Uterus (tissue), 4 donors: ENCODE measurements around the gene MYCN. TPM values are rescaled to one million over a fixed set of nuclear protein-coding genes. Genes with fewer than 3 reads are reported as not detected.
"Not testable (repeated sequence)": the region's sequence is repeated elsewhere in the genome, so short reads cannot be mapped to it uniquely, and the experiment has no call there.

Experiments
- DNase-seq, 2 donors: peaks; one replicate each; pipeline ENCODE4 v3.0.0-alpha.2; 2019 to 2020
- H3K27ac ChIP-seq, 2 donors: fragments of 200-600 bp; sonication (generic); 1 replicate in 1 of 2; 2 replicates in 1 of 2; pipeline ENCODE4 v1.5.1; 2016 to 2018
- H3K27me3 ChIP-seq, 2 donors: fragments of 200-600 bp; sonication (generic); one replicate each; pipeline ENCODE4 v1.5.1; 2018 to 2019; ENCODE audit warnings: control low read depth in 1 of 2
- H3K36me3 ChIP-seq, 2 donors: fragments of 200-600 bp; sonication (generic); one replicate each; pipeline ENCODE4 v1.5.1; 2019; ENCODE audit warnings: control low read depth in 1 of 2
- H3K4me1 ChIP-seq, 2 donors: fragments of 200-600 bp; sonication (generic); one replicate each; pipeline ENCODE4 v1.5.1; 2018 to 2019; ENCODE audit warnings: control low read depth in 1 of 2
- H3K4me3 ChIP-seq, 2 donors: fragments of 200-600 bp; sonication (generic); 1 replicate in 1 of 2; 2 replicates in 1 of 2; pipeline ENCODE4 v1.5.1; 2018 to 2019; ENCODE audit warnings: mild to moderate bottlenecking in 1 of 2
- H3K9me3 ChIP-seq, 2 donors: fragments of 200-600 bp; sonication (generic); one replicate each; pipeline ENCODE4 v1.5.1; 2019; ENCODE audit warnings: control low read depth in 1 of 2
- POLR2A ChIP-seq, 2 donors: fragments of 450-650 bp; IDR thresholded peaks; one replicate each; pipeline ENCODE4 v1.6.1; 2016; ENCODE audit warnings: antibody characterized with exemption in 2 of 2, mild to moderate bottlenecking in 1 of 2, moderate library complexity in 1 of 2
- intact Hi-C: fragments of 100-400 bp; cut with DNase I; formaldehyde crosslinking; loops from one replicate; pipeline ENCODE4 v1.15.1; 2023; ENCODE audit warnings: low total_unique reads
- total RNA-seq, 4 donors: library from RNA; depleted of rRNA in 3 of 4; stranded (reverse); fragments of >200 nt in 3 of 4; gene quantifications; one replicate each; pipeline versions ENCODE4 v1.1.0 to v1.2.4, GENCODE V29; 2014 to 2023
- TF ChIP-seq, protein P1 (sequence below), 4 experiments: fragments of 200-600 bp in 2 of 4; fragments of 450-650 bp in 2 of 4; sonication (generic) in 2 of 4; IDR thresholded peaks; one replicate each; pipeline ENCODE4 v1.5.1; 2016 to 2019; ENCODE audit warnings: antibody characterized with exemption in 4 of 4, mild to moderate bottlenecking in 2 of 4, moderate library complexity in 1 of 4
- donor health status: DM: yes; HTN: yes; CAD: no.

MYCN gene
- total RNA-seq, 4 donors from 2014 or later: 1.3 to 4.1 (median 1.9) TPM; not detected in 1

DNA sequence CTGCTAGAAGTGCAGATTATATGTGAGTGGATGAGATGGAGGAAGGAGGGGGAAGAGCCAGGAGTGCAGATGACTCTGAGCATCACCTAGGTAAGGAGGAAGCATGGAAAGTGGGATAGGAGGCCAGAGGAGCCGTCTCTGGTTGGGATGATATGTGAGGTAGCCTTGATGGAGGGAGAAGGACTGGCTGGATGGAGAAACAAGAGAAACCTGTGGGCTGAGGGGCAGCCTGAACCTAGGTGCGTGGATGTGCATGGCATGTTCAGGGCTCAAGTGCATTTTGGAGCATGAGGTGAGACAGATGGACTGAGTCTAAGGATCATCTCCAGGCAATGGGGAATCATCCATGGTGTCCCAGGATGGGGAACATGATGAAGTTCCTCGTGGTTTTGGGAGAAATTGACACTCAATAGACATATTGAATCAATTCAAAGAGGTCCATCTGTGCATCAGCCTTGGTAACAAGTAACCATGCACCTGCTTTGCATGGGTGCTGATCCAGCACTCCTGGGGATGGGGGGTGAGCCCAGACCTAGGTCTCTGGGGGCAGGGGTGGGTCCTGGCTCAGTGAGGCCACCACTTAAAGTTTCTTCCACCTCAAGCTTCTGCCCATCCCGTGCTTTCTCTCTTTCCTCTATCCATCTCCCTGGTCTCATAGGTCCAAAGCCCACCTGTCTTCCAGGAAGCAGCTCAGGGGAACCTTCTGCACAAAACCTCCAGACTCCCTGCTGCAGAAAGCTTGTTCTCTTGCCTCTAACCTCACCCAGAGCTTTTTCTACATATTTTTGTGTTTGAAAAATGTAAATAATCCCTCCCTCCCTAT, 19.2 kb downstream of the MYCN start:
- no peaks in the 10 kb centered on the region for H3K9me3 ChIP-seq
- H3K4me1 ChIP-seq: no peaks in the 10 kb centered on the region
- intact Hi-C loops: no loop called here
- TF ChIP-seq, protein P1, sequence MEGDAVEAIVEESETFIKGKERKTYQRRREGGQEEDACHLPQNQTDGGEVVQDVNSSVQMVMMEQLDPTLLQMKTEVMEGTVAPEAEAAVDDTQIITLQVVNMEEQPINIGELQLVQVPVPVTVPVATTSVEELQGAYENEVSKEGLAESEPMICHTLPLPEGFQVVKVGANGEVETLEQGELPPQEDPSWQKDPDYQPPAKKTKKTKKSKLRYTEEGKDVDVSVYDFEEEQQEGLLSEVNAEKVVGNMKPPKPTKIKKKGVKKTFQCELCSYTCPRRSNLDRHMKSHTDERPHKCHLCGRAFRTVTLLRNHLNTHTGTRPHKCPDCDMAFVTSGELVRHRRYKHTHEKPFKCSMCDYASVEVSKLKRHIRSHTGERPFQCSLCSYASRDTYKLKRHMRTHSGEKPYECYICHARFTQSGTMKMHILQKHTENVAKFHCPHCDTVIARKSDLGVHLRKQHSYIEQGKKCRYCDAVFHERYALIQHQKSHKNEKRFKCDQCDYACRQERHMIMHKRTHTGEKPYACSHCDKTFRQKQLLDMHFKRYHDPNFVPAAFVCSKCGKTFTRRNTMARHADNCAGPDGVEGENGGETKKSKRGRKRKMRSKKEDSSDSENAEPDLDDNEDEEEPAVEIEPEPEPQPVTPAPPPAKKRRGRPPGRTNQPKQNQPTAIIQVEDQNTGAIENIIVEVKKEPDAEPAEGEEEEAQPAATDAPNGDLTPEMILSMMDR (IDR thresholded peaks at IDR 0.05): no peak
- no peak for TF ChIP-seq POLR2A (IDR thresholded peaks at IDR 0.05)
- H3K4me3 ChIP-seq: no peak overlapping the region
- no peak overlapping the region for H3K27ac ChIP-seq
- H3K27me3 ChIP-seq: no peaks in the 10 kb centered on the region
- no peak for DNase-seq
- no peaks in the 10 kb centered on the region for H3K36me3 ChIP-seq

DNA sequence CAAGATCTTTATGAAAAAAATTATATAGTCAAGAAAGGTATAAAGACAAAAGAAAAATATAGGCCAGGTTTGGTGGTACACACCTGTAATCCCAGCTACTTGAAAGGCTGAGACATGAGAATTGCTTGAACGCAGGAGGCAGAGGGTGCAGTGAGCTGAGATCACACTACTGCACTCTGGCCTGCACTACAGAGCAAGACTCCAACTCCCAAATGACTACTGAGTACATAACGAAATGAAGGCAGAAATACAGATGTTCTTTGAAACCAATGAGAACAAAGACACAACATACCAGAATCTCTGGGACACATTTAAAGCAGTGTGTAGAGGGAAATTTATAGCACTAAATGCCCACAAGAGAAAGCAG, 19.8 kb downstream of the MYCN start:
- intact Hi-C loops, H3K27me3 ChIP-seq, H3K27ac ChIP-seq, H3K4me3 ChIP-seq, H3K4me1 ChIP-seq, H3K36me3 ChIP-seq, DNase-seq, H3K9me3 ChIP-seq: not testable (repeated sequence)

DNA sequence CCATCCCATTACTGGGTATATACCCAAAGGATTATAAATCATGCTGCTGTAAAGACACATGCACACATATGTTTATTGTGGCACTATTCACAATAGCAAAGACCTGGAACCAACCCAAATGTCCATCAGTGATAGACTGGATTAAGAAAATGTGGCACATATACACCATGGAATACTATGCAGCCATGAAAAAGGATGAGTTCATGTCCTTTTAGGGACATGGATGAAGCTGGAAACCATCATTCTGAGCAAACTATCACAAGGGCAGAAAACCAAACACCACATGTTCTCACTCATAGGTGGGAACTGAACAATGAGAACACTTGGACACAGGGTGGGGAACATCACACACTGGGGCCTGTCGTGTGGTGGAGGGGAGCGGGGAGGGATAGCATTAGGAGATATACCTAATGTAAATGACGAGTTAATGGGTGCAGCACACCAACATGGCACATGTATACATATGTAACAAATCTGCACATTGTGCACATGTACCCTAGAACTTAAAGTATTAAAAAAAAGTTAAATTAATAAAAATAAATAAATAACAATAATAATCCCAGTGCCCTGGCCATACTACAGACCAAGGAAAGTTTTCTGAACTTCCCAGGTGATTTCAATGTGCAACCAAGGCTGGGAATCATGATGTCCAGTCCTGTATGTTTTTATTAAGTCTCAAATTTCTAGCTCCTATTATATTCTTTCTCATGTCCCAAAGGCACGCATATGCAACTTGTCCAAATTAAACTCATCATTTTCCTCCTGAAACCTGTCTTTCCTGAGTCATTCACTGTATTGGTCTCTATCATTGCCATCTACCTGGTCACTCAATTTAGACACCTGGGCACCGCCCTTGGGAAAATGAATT, 23.0 kb downstream of the MYCN start:
- DNase-seq, H3K9me3 ChIP-seq, H3K4me1 ChIP-seq, H3K4me3 ChIP-seq, H3K27ac ChIP-seq, H3K36me3 ChIP-seq, intact Hi-C loops, H3K27me3 ChIP-seq: not testable (repeated sequence)

DNA sequence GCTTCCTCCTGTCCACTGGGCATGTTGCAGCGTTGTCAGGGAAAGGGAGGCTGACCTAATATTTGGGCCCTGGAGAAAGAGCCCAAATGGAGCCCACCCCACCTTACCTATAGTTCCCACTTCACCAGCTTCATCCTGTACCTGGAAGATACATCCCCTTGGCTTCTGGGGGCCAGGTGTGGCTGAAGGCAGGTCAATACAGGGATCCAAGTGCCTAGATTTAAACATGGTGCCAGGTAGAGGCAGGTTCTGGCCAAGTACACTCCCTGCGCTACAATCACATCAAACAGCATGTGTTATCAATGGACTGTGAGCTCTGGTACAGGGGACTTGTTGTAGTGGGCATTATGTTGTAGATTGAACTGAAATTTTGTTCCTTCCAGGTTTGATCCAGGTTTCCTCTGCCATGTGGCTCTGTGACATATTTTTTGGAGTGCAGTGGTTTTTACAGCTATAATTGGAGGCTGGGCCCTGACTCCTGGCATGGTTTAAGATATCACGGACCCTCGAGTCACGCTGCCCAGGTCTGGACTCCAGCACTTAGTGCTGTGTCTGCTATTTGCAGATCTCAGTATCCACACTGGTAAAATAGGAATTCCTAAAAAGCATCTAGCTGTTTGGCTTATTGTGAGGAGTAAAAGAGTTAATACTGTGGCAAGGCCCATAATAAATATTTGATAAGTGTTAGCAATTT, 23.8 kb downstream of the MYCN start:
- Histone ChIP-seq H3K27me3 (no peaks in the 10 kb centered on the region), H3K4me1 (no peaks in the 10 kb centered on the region), H3K9me3 (no peaks in the 10 kb centered on the region), H3K36me3 (no peaks in the 10 kb centered on the region), H3K27ac (no peak overlapping the region), H3K4me3 (no peak overlapping the region)
- no peak for DNase-seq
- TF ChIP-seq POLR2A (IDR thresholded peaks at IDR 0.05): no peak
- TF ChIP-seq, protein P1 (IDR thresholded peaks at IDR 0.05): no peak
- intact Hi-C loops: no loop called here

DNA sequence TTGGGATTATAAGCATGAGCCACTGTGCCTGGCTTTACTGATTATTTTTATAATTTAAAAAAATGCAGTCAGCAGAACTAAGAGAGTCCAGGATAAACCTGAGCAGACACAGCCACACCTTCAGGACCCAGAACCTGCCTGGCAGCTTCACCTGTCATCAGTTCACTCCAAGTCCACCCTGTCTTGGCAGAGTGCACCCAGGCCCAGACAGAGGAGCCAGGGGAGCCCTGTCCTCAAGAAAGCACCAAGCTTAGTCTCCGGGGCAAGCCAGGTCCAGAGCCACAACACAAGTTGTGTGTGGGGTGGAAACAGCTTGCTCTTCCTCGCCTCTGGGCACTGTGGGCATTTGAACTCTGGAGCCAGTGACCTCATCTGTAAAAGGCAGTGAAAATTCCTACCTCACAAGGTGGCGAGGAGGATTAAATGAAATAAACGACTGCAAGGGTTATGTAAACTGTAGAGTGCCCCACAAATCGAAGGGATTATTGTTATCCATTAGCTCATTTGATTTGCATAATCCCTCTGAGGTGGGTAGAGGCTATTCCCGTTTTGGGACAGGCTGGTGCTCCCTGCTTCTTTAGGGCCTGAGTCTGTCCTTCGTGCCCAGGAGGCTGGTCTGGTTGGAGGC, 24.7 kb downstream of the MYCN start:
- Histone ChIP-seq H3K9me3 (no peaks in the 10 kb centered on the region), H3K27ac (no peak overlapping the region), H3K4me1 (no peaks in the 10 kb centered on the region), H3K4me3 (no peak overlapping the region), H3K27me3 (no peaks in the 10 kb centered on the region), H3K36me3 (no peaks in the 10 kb centered on the region)
- no peak for DNase-seq
- intact Hi-C loops: no loop called here
- TF ChIP-seq, protein P1 (IDR thresholded peaks at IDR 0.05): no peak
- no peak for TF ChIP-seq POLR2A (IDR thresholded peaks at IDR 0.05)
